Measurements from ENCODE around the gene LUC7L.

DNA sequence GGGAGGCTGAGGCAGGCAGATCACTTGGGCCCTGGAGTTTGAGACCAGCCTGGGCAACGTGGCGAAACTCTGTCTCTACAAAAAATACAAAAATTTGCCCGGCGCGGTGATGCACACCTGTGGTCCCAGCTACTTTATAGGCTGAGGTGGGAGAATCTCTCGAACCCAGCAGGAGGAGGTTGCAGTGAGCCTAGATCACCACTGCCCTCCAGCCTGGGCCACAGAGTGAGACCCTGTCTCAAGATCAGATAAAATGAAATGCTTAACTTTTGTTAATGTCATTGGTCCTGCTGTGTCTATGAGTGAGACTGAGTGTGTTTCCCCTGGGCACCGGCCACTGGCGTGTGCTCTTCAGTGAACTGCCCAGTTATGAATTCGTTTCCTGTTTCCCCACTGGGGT lies 15.9 kb upstream of the LUC7L start:
- no peak for TF ChIP-seq POLR2A (IDR thresholded peaks at IDR 0.05)
- TF ChIP-seq, protein P1, sequence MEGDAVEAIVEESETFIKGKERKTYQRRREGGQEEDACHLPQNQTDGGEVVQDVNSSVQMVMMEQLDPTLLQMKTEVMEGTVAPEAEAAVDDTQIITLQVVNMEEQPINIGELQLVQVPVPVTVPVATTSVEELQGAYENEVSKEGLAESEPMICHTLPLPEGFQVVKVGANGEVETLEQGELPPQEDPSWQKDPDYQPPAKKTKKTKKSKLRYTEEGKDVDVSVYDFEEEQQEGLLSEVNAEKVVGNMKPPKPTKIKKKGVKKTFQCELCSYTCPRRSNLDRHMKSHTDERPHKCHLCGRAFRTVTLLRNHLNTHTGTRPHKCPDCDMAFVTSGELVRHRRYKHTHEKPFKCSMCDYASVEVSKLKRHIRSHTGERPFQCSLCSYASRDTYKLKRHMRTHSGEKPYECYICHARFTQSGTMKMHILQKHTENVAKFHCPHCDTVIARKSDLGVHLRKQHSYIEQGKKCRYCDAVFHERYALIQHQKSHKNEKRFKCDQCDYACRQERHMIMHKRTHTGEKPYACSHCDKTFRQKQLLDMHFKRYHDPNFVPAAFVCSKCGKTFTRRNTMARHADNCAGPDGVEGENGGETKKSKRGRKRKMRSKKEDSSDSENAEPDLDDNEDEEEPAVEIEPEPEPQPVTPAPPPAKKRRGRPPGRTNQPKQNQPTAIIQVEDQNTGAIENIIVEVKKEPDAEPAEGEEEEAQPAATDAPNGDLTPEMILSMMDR (IDR thresholded peaks at IDR 0.05) = no peak

Measured in lower leg skin (tissue), 3 donors.